ENCODE results near the gene SNX8. TPM values are rescaled to one million over a fixed set of nuclear protein-coding genes. Genes with fewer than 3 reads are reported as not detected.

SNX8 gene
- total RNA-seq, 1 donor from 2014 or later, result 60.1 TPM

DNA sequence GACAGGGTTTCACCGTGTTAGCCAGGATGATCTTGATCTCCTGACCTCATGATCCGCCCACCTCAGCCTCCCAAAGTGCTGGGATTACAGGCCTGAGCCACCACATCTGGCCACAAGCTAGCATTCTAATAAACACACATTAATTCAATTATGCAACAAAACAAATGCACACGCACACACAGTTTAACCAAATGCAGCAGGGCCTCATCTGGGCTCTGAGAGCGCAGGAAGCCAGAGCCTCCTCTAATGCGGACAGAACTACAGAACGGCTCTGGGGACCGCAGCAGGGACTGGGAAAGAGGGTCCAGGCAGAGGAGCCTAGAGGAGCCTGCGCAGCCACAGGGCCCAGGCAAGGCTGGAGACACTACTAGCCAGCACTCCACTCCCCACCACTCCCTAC is 85.3 kb downstream of the SNX8 start:
- intact Hi-C loops (cut with DNase I), result no loop called here
- ATAC-seq, result no peak

DNA sequence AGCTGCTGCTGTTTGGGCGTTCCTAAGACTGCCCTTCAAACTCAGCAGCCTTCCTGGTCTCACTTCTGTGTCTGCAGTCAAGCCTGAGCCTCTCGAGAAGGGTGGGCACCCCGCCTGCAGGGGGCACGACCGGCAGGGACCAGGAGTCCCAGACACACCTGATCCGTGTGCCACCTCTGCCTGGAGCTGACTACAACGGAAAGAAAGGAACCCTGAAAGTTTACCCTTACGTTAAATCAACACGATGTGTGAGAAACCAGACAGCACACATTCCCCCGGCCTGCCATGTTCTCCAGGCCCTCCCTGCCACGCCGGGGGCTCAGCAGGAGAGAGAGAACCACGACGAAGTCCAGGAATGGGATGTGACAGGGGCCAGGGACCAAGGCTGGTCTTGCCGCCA is 86.5 kb downstream of the SNX8 start:
- Histone ChIP-seq H3K36me3 (peaks cover 42% of the 10 kb centered on the region), H3K9me3 (no peaks in the 10 kb centered on the region), H3K27me3 (no peaks in the 10 kb centered on the region), H3K27ac (no peak overlapping the region), H3K4me3 (no peak overlapping the region), H3K4me1 (peaks cover 13% of the 10 kb centered on the region)
- no peak for ATAC-seq
- intact Hi-C loops (cut with DNase I), result no loop called here
- no peak for DNase-seq
- TF ChIP-seq, protein P1, sequence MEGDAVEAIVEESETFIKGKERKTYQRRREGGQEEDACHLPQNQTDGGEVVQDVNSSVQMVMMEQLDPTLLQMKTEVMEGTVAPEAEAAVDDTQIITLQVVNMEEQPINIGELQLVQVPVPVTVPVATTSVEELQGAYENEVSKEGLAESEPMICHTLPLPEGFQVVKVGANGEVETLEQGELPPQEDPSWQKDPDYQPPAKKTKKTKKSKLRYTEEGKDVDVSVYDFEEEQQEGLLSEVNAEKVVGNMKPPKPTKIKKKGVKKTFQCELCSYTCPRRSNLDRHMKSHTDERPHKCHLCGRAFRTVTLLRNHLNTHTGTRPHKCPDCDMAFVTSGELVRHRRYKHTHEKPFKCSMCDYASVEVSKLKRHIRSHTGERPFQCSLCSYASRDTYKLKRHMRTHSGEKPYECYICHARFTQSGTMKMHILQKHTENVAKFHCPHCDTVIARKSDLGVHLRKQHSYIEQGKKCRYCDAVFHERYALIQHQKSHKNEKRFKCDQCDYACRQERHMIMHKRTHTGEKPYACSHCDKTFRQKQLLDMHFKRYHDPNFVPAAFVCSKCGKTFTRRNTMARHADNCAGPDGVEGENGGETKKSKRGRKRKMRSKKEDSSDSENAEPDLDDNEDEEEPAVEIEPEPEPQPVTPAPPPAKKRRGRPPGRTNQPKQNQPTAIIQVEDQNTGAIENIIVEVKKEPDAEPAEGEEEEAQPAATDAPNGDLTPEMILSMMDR (IDR thresholded peaks at IDR 0.05), result no peak

More for the DNA sequence above, 85.3 kb downstream of the SNX8 start:
- Histone ChIP-seq H3K4me3 (no peak overlapping the region), H3K27ac (no peak overlapping the region), H3K27me3 (no peaks in the 10 kb centered on the region), H3K36me3 (peaks cover 29% of the 10 kb centered on the region), H3K4me1 (peaks cover 21% of the 10 kb centered on the region), H3K9me3 (no peaks in the 10 kb centered on the region)
- no peak for DNase-seq
- TF ChIP-seq, protein P1 (IDR thresholded peaks at IDR 0.05), result no peak

DNA sequence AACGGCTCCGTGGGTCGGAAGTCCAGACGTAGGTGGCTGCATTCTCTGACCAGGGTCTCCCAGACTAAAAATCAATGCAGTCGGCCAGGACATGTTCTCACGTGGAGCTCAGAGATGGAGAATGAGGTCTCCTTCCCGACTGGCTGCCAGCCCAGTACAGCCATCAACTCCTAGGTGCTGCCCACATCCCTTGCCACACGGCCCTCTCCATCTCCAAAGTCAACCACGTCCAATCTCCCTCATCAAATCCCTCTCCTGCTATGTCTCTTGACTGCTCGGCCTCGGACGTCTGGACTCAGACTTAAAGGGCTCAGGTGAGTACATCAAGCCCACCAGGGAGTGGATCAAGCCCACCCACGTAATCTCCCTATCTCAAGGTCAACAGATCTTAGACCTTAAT is 88.4 kb downstream of the SNX8 start:
- Histone ChIP-seq H3K36me3 (peaks cover 59% of the 10 kb centered on the region), H3K9me3 (no peaks in the 10 kb centered on the region), H3K27me3 (no peaks in the 10 kb centered on the region), H3K27ac (peak overlapping the region; percentile 63), H3K4me1 (peaks cover 4% of the 10 kb centered on the region), H3K4me3 (no peak overlapping the region)
- intact Hi-C loops (cut with DNase I), result no loop called here
- TF ChIP-seq, protein P1 (IDR thresholded peaks at IDR 0.05), result no peak
- ATAC-seq (no peak), DNase-seq (no peak)

DNA sequence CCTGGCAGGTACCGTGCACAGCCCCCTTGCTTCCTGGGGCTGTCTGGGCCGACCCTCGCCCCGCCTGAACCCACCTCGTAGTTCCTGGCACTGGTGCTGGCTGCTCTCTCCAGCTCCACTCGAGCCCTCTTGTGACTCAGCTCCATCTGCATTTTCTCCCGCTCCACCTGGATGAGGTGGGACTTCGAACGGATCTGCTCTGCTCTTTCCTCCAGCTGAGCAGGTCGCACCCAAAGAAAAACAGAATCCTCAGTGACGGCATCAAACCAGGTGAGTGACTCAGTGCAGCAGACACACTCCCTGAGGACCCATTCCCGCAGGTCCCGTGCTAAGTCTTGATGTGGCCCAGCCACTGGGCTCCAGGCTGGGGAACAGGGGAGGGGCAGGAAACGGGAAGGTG is 88.9 kb downstream of the SNX8 start:
- intact Hi-C loops (cut with DNase I), result no loop called here
- TF ChIP-seq, protein P1 (IDR thresholded peaks at IDR 0.05), result no peak
- ATAC-seq (peak; percentile 78), DNase-seq (peak; percentile 76)
- H3K27ac ChIP-seq, result peak overlapping the region; percentile 63
- no peaks in the 10 kb centered on the region for H3K4me1 ChIP-seq
- H3K4me3 ChIP-seq, result no peak overlapping the region
- peaks cover 64% of the 10 kb centered on the region for H3K36me3 ChIP-seq
- no peaks in the 10 kb centered on the region for H3K9me3 ChIP-seq
- no peaks in the 10 kb centered on the region for H3K27me3 ChIP-seq

DNA sequence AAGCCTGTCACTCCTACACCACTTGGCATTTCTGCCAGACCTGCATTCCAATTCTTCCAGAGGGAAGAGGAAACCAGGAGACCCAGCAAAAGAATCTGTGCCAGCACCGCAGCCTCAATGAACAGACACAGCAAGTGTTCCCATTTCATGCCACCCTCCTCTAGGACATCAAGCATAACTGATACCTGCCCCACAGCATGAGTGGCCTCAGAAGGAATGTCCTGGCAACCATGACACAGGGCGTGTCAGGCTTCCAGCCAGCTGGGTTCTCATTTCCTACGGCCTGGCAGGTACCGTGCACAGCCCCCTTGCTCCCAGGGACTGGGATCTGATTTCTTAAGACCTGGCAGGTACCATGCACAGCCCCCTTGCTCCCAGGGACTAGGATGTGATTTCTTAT is 89.3 kb downstream of the SNX8 start:
- Histone ChIP-seq H3K36me3 (peaks cover 66% of the 10 kb centered on the region), H3K4me1 (no peaks in the 10 kb centered on the region), H3K9me3 (no peaks in the 10 kb centered on the region), H3K27ac (peak overlapping the region; percentile 63), H3K27me3 (no peaks in the 10 kb centered on the region), H3K4me3 (no peak overlapping the region)
- DNase-seq (peak; percentile 85), ATAC-seq (peak; percentile 86)
- intact Hi-C loops (cut with DNase I), result no loop called here
- TF ChIP-seq, protein P1 (IDR thresholded peaks at IDR 0.05), result no peak

DNA sequence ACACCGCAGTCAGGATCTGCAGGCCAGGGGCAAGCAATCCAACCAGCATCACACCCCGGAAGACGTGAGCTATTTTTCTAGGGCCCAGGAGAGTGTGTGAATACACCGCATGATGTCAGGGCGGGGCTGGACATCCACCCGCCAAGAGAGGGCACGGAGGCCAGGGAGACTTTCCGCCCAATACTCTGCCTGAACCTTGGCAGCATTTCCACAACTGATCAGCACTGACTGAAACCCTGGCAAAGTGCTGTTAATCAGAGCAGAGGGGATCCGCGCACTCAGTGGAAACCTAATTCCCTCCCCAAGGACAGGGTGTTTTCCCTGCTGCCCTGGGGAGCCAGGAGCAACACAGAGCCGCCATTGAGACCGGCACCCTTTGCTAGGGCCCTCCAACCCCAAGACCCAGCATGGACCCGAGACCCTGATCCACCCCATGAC is 89.7 kb downstream of the SNX8 start:
- H3K9me3 ChIP-seq, result no peaks in the 10 kb centered on the region
- TF ChIP-seq, protein P1 (IDR thresholded peaks at IDR 0.05), result no peak
- DNase-seq (no peak), ATAC-seq (no peak)
- no peak overlapping the region for H3K4me3 ChIP-seq
- H3K27ac ChIP-seq, result peak overlapping the region; percentile 63
- no peaks in the 10 kb centered on the region for H3K27me3 ChIP-seq
- H3K4me1 ChIP-seq, result no peaks in the 10 kb centered on the region
- intact Hi-C loops (cut with DNase I), result no loop called here
- peaks cover 63% of the 10 kb centered on the region for H3K36me3 ChIP-seq
